ENCODE data around the gene TMC5. TPM values are rescaled to one million over a fixed set of nuclear protein-coding genes. Genes with fewer than 3 reads are reported as not detected.
A peak's percentile ranks its signal among the peaks of the same experiment; 100 is the strongest.

The TMC5 gene
- total and polyA plus RNA-seq, 2 of the 13 experiments (the other 11 are each of a cell fraction or from before 2014, with no cell fraction given) = 0.09 to 0.41 TPM

DNA sequence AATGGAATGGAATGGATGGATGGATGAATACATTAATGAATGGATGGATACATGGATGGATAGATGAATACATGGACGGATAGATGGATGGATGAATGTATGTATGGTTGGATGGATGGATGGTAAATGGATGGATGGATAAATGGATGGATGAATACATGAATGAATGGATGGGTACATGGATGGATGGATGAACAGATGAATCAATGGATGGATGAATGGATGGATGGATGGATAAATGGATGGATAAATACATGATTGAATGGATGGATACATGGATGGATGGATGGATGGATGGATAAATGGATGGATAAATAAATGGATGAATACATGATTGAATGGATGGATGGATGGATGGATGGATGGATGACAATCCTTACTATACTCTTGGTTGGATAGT, 26.0 kb downstream of the TMC5 start (continued):
- TF ChIP-seq, protein P1, sequence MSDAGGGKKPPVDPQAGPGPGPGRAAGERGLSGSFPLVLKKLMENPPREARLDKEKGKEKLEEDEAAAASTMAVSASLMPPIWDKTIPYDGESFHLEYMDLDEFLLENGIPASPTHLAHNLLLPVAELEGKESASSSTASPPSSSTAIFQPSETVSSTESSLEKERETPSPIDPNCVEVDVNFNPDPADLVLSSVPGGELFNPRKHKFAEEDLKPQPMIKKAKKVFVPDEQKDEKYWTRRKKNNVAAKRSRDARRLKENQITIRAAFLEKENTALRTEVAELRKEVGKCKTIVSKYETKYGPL (CRISPR knock-in tag; IDR thresholded peaks at IDR 0.05) = no peak
- TF ChIP-seq, protein P2, sequence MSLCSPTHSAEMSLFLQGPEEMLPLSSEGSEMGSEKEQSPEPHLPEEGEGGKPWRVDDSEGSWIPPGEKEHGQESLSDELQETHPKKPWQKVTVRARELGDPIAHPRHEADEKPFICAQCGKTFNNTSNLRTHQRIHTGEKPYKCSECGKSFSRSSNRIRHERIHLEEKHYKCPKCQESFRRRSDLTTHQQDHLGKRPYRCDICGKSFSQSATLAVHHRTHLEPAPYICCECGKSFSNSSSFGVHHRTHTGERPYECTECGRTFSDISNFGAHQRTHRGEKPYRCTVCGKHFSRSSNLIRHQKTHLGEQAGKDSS (CRISPR knock-in tag; IDR thresholded peaks at IDR 0.05; ENCODE audit: borderline replicate concordance, low read depth) = no peak
- TF ChIP-seq ZFY (CRISPR knock-in tag; IDR thresholded peaks at IDR 0.05) (no peak), GABPB1 (CRISPR knock-in tag; IDR thresholded peaks at IDR 0.05) (no peak), SOX6 (IDR thresholded peaks at IDR 0.05) (0 out of 2 replicates have a peak, but pooled peaks have one; percentile 68), SOX6 (CRISPR knock-in tag; IDR thresholded peaks at IDR 0.05) (no peak), MTF1 (CRISPR knock-in tag; IDR thresholded peaks at IDR 0.05) (no peak), SIX1 (CRISPR knock-in tag; IDR thresholded peaks at IDR 0.05; ENCODE audit: borderline replicate concordance) (no peak), ZBTB7A (CRISPR knock-in tag; IDR thresholded peaks at IDR 0.05) (no peak), NR3C1 (CRISPR knock-in tag; IDR thresholded peaks at IDR 0.05) (no peak), RAD21 (CRISPR knock-in tag; IDR thresholded peaks at IDR 0.05) (no peak)
- TF ChIP-seq, protein P3, sequence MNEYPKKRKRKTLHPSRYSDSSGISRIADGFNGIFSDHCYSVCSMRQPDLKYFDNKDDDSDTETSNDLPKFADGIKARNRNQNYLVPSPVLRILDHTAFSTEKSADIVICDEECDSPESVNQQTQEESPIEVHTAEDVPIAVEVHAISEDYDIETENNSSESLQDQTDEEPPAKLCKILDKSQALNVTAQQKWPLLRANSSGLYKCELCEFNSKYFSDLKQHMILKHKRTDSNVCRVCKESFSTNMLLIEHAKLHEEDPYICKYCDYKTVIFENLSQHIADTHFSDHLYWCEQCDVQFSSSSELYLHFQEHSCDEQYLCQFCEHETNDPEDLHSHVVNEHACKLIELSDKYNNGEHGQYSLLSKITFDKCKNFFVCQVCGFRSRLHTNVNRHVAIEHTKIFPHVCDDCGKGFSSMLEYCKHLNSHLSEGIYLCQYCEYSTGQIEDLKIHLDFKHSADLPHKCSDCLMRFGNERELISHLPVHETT (CRISPR knock-in tag; conservative IDR thresholded peaks at IDR 0.05) = no peak
- TF ChIP-seq, protein P4, sequence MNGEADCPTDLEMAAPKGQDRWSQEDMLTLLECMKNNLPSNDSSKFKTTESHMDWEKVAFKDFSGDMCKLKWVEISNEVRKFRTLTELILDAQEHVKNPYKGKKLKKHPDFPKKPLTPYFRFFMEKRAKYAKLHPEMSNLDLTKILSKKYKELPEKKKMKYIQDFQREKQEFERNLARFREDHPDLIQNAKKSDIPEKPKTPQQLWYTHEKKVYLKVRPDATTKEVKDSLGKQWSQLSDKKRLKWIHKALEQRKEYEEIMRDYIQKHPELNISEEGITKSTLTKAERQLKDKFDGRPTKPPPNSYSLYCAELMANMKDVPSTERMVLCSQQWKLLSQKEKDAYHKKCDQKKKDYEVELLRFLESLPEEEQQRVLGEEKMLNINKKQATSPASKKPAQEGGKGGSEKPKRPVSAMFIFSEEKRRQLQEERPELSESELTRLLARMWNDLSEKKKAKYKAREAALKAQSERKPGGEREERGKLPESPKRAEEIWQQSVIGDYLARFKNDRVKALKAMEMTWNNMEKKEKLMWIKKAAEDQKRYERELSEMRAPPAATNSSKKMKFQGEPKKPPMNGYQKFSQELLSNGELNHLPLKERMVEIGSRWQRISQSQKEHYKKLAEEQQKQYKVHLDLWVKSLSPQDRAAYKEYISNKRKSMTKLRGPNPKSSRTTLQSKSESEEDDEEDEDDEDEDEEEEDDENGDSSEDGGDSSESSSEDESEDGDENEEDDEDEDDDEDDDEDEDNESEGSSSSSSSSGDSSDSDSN (CRISPR knock-in tag; IDR thresholded peaks at IDR 0.05) = no peak
- TF ChIP-seq, protein P5, sequence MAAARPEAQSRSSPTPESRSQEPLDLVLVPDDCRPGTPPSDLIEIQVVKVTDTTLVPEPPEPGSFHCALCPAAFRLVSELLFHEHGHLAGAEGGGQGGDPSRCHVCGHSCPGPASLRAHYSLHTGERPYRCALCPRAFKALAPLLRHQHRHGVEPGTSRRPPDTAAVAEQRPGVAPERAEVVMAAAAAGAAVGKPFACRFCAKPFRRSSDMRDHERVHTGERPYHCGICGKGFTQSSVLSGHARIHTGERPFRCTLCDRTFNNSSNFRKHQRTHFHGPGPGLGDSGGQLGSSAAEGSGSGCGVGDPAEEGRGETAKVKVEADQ (CRISPR knock-in tag; IDR thresholded peaks at IDR 0.05; ENCODE audit: borderline replicate concordance) = no peak
- TF ChIP-seq, protein P6, sequence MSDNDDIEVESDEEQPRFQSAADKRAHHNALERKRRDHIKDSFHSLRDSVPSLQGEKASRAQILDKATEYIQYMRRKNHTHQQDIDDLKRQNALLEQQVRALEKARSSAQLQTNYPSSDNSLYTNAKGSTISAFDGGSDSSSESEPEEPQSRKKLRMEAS (IDR thresholded peaks at IDR 0.05) = no peak
- TF ChIP-seq, protein P7, sequence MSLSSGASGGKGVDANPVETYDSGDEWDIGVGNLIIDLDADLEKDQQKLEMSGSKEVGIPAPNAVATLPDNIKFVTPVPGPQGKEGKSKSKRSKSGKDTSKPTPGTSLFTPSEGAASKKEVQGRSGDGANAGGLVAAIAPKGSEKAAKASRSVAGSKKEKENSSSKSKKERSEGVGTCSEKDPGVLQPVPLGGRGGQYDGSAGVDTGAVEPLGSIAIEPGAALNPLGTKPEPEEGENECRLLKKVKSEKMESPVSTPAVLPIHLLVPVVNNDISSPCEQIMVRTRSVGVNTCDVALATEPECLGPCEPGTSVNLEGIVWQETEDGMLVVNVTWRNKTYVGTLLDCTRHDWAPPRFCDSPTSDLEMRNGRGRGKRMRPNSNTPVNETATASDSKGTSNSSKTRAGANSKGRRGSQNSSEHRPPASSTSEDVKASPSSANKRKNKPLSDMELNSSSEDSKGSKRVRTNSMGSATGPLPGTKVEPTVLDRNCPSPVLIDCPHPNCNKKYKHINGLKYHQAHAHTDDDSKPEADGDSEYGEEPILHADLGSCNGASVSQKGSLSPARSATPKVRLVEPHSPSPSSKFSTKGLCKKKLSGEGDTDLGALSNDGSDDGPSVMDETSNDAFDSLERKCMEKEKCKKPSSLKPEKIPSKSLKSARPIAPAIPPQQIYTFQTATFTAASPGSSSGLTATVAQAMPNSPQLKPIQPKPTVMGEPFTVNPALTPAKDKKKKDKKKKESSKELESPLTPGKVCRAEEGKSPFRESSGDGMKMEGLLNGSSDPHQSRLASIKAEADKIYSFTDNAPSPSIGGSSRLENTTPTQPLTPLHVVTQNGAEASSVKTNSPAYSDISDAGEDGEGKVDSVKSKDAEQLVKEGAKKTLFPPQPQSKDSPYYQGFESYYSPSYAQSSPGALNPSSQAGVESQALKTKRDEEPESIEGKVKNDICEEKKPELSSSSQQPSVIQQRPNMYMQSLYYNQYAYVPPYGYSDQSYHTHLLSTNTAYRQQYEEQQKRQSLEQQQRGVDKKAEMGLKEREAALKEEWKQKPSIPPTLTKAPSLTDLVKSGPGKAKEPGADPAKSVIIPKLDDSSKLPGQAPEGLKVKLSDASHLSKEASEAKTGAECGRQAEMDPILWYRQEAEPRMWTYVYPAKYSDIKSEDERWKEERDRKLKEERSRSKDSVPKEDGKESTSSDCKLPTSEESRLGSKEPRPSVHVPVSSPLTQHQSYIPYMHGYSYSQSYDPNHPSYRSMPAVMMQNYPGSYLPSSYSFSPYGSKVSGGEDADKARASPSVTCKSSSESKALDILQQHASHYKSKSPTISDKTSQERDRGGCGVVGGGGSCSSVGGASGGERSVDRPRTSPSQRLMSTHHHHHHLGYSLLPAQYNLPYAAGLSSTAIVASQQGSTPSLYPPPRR (CRISPR knock-in tag; IDR thresholded peaks at IDR 0.05; ENCODE audit: borderline replicate concordance) = no peak
- TF ChIP-seq, protein P8, sequence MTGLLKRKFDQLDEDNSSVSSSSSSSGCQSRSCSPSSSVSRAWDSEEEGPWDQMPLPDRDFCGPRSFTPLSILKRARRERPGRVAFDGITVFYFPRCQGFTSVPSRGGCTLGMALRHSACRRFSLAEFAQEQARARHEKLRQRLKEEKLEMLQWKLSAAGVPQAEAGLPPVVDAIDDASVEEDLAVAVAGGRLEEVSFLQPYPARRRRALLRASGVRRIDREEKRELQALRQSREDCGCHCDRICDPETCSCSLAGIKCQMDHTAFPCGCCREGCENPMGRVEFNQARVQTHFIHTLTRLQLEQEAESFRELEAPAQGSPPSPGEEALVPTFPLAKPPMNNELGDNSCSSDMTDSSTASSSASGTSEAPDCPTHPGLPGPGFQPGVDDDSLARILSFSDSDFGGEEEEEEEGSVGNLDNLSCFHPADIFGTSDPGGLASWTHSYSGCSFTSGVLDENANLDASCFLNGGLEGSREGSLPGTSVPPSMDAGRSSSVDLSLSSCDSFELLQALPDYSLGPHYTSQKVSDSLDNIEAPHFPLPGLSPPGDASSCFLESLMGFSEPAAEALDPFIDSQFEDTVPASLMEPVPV (CRISPR knock-in tag; IDR thresholded peaks at IDR 0.05) = no peak
